Measurements from ENCODE around the gene PDE4B.

PDE4B gene

DNA sequence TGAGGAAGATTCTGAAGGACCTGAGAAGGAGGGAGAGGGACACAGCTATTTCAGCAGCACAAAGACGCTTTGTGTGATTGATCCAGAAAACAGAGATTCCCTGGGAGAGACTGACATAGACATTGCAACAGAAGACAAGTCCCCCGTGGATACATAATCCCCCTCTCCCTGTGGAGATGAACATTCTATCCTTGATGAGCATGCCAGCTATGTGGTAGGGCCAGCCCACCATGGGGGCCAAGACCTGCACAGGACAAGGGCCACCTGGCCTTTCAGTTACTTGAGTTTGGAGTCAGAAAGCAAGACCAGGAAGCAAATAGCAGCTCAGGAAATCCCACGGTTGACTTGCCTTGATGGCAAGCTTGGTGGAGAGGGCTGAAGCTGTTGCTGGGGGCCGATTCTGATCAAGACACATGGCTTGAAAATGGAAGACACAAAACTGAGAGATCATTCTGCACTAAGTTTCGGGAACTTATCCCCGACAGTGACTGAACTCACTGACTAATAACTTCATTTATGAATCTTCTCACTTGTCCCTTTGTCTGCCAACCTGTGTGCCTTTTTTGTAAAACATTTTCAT lies 579.9 kb downstream of the PDE4B start:
- DNase-seq = no peak

DNA sequence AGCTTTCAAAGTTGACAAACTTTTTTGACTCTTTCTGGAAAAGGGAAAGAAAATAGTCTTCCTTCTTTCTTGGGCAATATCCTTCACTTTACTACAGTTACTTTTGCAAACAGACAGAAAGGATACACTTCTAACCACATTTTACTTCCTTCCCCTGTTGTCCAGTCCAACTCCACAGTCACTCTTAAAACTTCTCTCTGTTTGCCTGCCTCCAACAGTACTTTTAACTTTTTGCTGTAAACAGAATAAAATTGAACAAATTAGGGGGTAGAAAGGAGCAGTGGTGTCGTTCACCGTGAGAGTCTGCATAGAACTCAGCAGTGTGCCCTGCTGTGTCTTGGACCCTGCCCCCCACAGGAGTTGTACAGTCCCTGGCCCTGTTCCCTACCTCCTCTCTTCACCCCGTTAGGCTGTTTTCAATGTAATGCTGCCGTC lies 580.5 kb downstream of the PDE4B start:
- DNase-seq = no peak

DNA sequence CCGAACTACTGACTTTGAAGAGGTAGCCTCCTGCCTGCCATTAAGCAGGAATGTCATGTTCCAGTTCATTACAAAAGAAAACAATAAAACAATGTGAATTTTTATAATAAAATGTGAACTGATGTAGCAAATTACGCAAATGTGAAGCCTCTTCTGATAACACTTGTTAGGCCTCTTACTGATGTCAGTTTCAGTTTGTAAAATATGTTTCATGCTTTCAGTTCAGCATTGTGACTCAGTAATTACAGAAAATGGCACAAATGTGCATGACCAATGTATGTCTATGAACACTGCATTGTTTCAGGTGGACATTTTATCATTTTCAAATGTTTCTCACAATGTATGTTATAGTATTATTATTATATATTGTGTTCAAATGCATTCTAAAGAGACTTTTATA lies 581.5 kb downstream of the PDE4B start:
- no peak for DNase-seq

DNA sequence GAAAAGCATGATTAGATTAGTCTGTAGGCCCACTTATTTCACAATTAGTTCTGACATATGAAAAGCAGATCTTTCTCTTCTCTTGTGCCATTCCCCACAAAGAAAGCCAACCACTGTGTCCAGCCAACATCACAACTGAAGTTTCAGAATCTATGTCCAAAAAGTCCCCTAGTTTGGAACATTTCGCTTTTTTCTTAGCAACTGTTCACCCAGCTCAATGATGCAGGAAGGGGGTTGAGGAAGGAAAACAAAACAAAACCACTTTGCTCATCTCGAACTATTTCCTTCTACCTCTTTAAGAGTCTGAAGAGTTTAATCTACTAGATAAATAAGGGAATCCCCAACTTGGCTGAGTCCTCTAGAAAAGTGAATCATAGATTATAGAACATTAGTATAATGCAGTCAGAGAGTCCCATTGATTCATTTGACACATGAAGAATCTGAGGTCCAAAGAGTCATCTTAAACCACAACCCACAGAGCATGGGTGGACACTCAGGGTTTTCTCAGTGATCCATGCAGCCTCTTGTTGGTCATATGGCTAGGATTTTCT lies 581.9 kb downstream of the PDE4B start:
- peak; percentile 70 for DNase-seq

DNA sequence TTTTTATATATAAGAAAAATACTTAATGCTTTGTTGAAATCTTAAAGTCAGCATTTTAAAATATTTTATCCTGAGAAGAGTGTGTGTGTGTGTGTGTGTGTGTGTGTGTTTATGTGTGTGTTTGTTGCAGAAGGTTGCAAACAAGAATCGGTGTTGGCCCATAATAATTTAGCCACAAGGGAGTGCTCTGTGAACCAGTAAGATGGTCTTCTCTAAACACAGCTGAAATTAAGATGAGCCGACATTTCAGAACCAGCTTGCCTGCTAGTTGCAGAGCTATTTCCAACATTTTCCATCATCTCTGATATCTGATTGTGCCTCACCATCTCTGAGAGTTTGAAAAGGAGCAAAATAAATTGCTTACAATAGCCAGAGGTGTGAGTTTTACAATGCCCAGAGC lies 582.4 kb downstream of the PDE4B start:
- DNase-seq = no peak

DNA sequence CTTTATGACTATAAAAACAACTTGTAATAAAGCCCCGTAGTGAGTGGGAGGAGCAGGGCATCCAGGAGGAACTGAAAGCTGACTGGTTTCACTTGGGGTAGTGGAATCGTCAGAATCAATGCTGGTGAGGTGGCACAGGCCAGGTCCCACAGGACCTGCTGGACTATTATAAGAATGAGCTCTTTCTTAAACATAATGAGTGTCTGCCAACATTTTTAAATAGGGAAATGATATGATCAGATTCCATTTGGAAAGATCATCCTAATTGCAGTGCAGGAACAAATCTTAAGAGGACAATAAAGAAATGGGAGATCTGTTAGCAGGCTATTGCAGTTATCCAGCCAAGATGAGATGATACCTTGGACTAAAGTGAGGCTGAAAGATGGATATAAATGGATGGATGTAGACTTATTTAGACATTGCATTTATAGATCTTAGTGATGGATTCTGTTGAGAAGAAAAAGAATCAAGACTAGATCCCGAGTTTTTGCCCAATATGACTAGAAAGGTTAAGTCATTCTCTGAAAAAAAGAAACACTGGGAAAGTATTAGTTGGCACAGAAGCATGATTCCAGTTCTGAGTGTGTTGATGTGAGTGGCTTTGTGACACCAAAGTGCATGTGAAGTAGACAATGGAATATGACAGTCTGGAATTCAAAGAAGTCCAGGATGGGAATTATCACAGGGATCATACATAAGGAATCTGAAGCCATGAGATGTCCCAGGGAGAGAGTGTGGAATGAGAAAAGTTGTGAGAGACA lies 587.9 kb downstream of the PDE4B start:
- DNase-seq = no peak

DNA sequence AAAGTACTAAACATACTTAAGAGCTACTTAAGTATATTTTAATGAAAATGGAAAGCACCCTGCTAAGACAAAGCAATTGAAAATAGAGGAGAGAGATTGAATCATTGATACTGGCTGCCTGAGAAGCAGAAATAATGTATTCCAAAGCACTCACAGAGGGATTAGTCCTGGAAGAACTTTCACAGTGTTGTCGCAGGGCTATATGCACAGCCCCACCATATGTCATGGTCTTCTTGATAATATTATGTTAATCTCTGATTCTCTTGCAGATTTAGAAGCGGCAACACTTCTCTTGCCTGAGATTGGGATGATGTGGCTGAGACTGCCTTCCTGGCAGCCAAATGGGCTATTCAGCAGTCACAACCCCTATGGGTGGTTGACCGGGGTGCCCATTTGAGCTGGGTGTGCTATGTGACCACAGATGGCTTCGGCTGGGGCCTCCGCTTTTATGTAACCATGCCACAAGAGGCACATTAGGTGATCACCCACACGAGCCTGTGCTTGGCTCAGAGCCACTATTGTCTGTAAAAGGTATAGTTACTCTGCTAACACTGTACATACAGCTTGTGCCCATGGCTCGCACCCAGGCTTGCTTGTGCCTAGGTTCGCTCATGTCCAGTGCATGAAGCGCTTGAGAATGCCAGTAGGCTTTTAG lies 589.1 kb downstream of the PDE4B start:
- no peak for DNase-seq

DNA sequence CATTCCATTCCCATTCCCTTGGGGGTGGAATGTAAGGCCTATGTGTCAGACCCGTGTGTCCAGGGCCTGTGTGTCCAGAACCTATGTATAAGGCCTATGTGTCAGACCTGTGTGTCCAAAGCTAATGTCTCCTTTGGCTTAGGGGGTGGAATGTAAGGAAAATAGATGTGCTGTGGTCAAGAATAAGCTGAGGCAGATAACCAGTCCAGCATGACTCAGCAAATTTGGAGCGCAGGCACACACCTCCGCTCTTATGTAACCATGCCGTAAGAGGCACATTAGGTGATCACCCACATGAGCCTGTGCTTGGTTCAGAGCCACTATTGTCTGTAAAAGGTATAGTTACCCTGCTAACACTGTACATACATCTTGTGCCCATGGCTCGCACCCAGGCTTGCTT lies 590.5 kb downstream of the PDE4B start:
- DNase-seq = no peak

DNA sequence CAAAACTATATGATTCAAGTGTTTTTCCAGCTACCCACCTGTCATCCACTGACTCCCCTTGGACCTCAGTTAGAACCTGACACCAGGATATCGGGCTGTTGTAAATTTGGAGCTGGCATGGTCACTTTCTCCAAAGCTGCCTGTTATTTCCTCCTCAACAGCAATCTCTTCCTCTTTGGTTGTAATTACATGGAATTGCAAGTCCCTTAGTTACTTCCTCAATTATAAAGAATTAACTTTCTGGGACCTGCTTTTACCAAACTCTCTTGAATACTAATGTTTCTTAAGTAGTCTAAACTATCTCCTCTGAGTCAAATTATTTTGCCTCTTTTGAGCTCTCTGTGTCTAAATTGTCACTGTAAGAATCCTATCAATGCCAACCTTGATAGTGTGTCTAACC lies 590.9 kb downstream of the PDE4B start:
- DNase-seq = no peak

DNA sequence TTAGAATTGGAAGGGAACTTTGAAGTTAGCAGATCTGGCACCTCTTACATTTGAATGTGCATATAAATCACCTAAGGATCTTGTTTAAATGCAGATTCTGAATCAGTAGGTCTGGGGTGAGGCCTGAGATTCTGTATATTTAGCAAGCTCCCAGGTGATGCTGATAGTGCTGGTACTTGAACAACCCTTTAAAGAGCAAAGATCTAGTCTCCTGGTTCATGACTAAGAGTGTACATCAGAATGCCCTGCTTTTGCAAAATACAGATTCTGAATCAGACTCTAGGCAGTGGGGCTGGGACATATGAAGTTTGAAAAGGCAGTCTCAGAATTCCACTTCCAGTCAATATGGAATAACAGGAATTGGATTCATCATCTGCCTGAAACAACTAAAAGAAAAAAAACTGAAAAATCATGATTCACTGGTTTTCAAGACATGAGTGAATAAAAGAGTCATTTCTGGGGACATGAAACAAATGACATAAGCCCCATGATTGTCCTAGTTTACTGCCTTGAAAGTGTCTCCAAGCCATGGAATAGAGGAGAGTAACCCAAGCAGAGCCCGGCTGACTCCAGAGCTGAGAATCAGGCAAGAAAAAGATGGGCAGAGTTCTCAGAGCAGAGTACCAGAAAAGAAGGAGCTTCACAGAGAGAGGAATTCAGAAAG lies 591.7 kb downstream of the PDE4B start:
- no peak for DNase-seq

DNA sequence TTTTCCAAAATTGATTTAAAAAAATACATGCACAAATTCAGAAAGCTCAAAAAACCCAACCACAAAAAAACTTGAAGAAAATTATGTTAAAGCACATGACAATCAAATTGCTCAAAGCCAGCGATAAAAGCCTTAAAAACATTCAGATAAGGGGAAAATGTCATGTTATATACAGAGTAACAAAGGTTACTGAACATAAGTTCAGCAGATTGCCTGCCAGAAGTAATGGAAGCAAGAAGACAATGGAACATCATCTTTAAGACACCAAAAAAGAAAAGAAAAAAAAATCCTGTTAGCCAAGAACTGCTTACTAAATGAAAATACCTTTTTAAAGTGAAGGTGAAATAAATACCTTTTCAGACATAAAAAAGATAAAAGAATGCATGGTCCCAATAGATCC lies 594.0 kb downstream of the PDE4B start:
- no peak for DNase-seq

DNA sequence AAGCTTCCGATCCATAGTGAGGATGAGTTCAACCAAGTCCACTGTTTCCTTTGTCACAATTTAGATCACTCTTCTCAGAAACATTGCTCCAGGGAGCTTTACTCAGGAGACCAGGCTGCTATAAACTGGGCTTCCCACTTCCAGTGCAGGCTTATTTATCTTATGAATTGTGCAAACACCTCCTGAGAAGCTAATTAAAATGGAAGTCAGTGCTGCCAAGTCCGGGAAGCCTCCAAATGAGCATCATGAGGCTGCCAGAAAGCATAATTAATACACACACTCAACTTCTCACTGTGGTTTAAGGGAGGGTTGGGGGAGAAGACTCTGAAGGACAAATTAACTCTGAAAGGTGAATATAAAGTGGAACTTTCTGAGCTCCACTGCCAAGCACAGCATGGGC lies 596.2 kb downstream of the PDE4B start:
- no peak for DNase-seq

DNA sequence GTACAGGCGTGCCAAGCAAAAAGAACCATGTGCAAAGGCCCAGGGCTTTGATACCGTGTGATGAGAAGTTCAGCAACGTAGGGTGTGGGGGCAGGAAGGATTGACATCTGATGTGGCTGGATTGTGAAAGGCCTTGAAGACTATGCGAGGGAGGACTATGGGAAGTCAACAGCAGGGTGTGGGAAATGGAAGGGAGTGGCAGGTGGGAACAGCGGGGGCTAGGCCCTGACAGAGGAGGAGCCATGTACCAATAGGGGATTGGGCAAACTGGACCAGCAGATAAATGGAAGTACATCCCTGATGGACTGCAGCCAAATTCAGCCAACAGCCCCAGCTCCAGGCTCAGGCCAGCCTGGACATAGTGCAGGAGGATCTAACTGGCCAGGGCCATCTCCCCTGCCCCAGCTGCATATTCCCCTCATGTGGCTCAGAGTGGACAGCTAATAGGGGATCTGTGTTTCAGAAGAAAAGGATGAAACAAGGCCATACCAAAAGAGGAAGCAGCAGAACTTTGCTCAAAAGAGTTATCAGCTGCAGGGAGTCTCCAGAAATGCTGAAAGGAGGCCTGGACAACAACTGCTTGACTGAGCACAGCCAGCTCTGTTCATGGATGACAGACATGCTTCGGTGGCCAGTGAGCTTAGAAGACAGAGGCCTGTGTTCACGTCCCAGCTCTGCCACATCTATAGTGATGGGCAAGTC lies 601.0 kb downstream of the PDE4B start:
- no peak for DNase-seq

DNA sequence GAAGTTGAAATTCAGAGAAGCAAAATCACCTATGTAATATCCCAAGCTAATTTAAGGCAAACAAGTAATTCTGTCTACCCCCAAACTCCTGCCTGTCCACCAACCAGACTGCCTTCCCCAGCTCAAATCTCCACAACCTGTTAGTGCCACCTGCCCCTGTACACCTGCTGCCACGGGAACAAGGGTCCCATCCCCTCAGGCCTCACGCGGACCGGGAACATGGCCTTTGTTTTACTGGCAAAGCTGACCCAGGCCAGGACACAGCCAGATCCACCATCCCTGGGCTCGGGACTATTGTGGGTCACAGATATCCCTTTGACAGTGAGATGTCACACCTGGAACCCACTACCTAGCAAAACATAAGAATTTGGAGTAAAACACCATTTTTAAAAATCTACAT lies 601.9 kb downstream of the PDE4B start:
- DNase-seq = no peak

DNA sequence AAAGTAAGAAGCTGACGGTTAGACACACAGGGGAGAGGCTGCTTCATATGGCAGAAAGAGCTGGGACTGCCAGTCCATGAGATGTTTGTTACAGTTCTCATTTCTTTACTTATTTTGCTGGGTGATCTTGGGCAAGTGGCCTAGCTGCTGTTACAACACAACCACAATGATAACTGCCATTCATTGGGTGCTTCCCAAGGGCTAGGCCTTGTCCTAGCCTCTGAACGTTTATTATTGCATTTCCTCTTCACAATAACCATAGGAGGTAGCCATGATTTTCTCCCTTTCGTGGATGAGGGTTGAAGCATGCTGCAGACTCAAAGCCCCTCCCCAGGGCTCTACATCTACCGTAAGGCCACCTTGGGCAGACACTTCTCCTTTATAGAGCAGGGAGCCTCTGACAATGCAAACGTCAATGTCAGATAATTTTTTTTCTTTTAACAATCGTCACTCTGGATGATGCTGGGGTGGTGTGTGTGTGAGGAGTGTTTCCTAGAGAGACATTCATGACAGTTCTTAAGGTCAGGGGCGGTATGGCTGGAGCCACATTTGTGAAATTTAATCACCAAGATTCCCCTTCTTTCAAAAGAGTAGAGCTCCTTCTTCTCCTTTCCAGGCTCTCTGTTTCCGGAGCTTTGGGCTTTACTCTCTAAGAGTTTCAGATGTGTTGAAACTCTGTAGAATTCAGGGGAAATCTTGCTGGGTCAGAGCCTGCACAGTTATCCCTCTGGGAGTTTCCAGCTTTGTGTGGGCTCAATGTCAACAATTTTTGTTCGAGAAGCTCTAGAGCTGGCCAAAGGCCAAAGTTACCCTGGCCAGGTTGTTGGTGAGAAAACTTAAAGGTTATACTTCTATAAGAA lies 602.7 kb downstream of the PDE4B start:
- DNase-seq = no peak

DNA sequence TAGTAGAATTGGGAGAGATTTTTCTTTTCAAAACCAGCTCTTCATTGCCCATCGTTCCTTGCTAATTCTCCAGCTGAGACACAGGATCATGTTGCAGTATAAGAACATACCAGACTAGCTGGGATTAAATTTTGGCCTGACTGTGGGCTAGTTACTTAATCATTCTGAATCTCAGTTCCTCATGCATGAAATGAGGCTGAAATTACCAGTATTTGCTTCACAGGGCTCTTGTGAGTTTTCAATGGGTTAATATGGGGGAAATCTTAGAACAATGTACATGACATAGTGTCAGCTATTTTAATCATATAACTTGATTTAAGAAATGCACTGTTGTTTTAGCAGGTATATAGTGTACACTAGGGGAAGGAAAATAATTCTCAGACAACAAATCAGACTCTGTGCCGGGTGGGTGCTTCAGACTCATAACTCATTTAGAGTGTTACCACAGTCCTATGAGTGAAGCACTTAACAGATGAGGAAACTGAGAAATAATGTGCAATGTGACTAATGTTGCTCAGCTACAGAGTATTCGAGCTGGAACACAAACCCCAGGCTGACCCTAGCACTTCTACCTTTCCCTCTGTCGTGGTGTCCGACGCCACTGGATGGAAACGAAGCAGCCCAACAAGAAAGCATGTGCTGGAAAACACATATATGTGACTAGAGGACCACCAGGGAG lies 603.7 kb downstream of the PDE4B start:
- no peak for DNase-seq

DNA sequence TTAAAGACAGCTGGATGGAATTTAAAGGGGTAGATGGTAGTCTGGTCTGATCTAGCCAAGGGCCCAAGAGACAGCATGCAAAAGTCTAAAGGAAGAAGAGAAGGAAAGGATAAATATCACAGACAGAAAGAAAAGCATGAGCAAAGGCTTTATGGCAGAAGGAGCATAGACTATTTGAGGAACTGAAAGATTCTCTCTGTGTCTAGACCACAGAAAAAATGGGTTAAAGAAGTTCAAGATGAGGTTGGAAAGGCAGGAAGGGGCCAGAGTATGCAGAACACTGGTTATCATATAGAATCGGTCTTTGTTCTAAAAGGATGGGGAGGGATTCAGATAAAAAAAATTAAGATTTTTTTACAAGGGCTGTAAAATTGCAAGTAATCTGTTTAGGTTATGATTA lies 604.5 kb downstream of the PDE4B start:
- DNase-seq = no peak

DNA sequence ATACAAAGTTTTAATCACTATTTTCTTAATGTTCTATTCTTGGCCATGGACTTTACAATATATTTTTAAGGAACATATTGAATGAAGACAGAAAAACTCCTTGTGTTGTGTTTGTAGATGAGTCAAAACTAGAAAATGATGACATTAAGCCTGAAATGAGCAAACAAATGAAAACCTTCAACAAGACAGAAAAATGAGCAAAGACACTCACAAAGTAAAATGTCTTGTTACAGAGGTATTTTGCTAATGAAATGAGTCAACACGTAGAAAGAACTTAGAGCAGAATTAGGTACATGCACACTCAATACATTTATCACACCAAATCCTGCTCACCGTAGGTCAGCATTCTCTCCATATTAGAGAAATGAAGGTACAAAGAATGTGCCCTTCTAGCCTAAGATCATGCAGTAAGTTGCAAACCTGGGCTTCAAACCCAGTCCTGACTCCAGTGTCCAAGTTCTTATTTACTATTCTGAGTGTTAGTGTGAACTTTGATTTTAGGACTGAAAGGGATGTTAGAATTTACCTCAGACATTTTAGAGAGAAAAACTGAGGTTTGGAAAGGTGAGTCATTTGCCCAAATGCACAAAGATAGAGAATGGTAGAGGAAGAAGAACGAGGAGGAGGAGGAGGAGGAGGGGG lies 607.3 kb downstream of the PDE4B start:
- DNase-seq = no peak

DNA sequence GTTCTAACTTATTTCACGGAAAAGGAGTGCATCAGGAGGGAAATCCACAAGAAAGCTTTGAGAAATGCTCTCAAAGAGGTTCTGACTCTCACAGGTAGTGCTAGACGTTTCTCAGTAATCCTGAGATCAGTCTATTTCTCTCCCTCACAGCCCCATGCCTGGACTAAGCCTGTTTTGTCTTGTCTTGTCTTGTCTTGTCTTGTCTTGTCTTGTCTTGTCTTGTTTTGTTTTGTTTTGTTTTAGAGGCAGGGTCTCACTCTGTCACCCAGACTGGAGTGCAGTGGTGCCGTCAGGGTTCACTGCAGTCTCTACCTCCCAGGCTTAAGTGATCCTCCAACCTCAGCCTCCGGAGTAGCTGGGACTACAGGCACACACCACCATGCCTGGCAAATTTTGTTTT lies 608.0 kb downstream of the PDE4B start:
- no peak for DNase-seq

DNA sequence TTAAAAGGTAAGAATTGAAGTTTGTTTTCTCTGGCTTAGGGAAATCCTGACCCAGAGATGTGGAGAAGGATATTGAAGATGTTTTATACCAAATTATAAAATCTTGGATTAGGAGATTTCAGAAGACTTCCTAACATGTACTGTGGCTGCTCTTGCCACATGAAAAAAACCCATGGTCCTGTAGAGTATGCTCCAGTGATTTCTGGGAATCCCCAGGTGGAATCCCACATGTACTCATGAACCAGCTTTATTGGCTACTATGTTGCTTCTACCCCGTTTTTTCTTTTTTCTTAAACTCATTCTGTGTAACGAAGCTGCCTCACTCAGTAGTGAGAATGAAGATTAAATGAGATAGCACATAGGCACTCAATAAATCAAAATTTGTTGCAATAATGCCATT lies 608.5 kb downstream of the PDE4B start:
- DNase-seq = no peak

DNA sequence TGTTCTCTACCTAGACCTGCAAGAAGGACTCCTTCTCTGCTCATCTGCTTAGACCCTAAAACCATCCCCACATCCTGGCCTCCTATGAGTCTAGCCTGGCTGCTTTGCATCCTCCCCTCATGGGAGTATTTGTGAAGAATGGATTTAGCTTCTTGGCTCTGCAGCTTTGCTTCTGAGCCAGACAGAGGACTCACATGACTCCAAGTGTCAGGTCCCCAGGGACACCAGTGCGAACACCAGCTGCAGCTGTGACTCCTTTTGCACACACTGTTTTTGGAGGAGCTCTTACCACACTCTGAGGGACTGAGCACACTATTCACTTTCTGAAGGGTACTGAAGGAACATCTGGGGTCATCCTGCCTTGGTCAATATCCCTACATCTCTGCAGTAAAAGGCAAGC lies 609.5 kb downstream of the PDE4B start:
- no peak for DNase-seq

Measured in activated effector memory CD4-positive, alpha-beta T cell treated with anti-CD3 and anti-CD28 coated beads, Interleukin-2, amount 50 U/mL, for 16 hours (primary cell).